H1 (cell line): Measurements from ENCODE around the gene CWF19L1. TPM values are rescaled to one million over a fixed set of nuclear protein-coding genes. Genes with fewer than 3 reads are reported as not detected.
A peak's percentile ranks its signal among the peaks of the same experiment; 100 is the strongest.

Source experiments
- CTCF ChIA-PET: fragments of 300-600 bp; sonication (Branson Sonifier 250); formaldehyde crosslinking; loops from one replicate; lab custom pipeline; 2021; ENCODE audit not compliant: partially characterized antibody; lab: Charles Lee
- POLR2A ChIA-PET: fragments of 300-600 bp; sonication (Branson Sonifier 250); formaldehyde crosslinking; loops from one replicate; lab custom pipeline; 2021; ENCODE audit warnings: inconsistent platforms; ENCODE audit not compliant: partially characterized antibody; lab: Charles Lee
- DNase-seq, 2 experiments: peaks; one replicate each; pipeline versions ENCODE4 v3.0.0 to v3.0.0-alpha.2; 2010 to 2022; ENCODE audit warnings: low spot score in 2 of 2, low read depth in 1 of 2, mixed read lengths in 1 of 2
- FAIRE-seq: peaks from 2 replicates; lab custom pipeline; 2011; peaks lifted over from hg19 to GRCh38; lab: Jason Lieb, UNC
- H2AFZ ChIP-seq: 2 replicates; pipeline ENCODE4 v1.8.1; 2012; ENCODE audit warnings: low read length, inconsistent platforms
- H2AK5ac ChIP-seq: 2 replicates; pipeline ENCODE4 v1.6.1; 2013; ENCODE audit warnings: low read depth, low read length
- H2BK120ac ChIP-seq: replicated peaks from 2 replicates; pipeline ENCODE3; 2013; ENCODE audit warnings: low read depth, low read length, inconsistent platforms
- H2BK12ac ChIP-seq: 2 replicates; pipeline ENCODE4 v1.6.1; 2013; ENCODE audit warnings: low read depth, low read length
- H2BK15ac ChIP-seq: 2 replicates; pipeline ENCODE4 v1.6.1; 2013; ENCODE audit warnings: low read length
- H2BK20ac ChIP-seq: 2 replicates; pipeline ENCODE4 v1.6.1; 2013; ENCODE audit warnings: low read length
- H2BK5ac ChIP-seq: 2 replicates; pipeline ENCODE4 v1.6.1; 2013; ENCODE audit warnings: low read depth, low read length
- H3K14ac ChIP-seq: 2 replicates; pipeline ENCODE4 v1.6.1; 2013; ENCODE audit warnings: inconsistent platforms; ENCODE audit not compliant: insufficient read length
- H3K18ac ChIP-seq: 2 replicates; pipeline ENCODE4 v1.6.1; 2013; ENCODE audit warnings: low read length; ENCODE audit errors: extremely low read depth
- H3K23ac ChIP-seq: 2 replicates; pipeline ENCODE4 v1.6.1; 2013; ENCODE audit warnings: inconsistent platforms; ENCODE audit not compliant: insufficient read length
- H3K23me2 ChIP-seq: 2 replicates; pipeline ENCODE4 v1.6.1; 2013; ENCODE audit warnings: low read depth, low read length
- H3K27ac ChIP-seq: 2 replicates; pipeline ENCODE4 v1.6.1; 2011; ENCODE audit warnings: low read depth, low read length, inconsistent platforms
- H3K27me3 ChIP-seq, 4 experiments: replicated peaks in 1 of 4; 1 replicate in 1 of 4; 2 replicates in 3 of 4; pipeline versions ENCODE4 v1.6.1 to v1.8.1; 2011 to 2013; ENCODE audit warnings: low read length in 3 of 4, mild to moderate bottlenecking in 3 of 4, inconsistent platforms in 2 of 4, mixed read lengths in 2 of 4, moderate library complexity in 1 of 4; ENCODE audit not compliant: control insufficient read depth in 3 of 4, insufficient read depth in 3 of 4; ENCODE audit errors: extremely low read depth in 1 of 4
- H3K36me3 ChIP-seq, 4 experiments: 2 replicates each; pipeline versions ENCODE4 v1.6.1 to v1.8.1; 2011 to 2013; ENCODE audit warnings: mild to moderate bottlenecking in 4 of 4, low read length in 3 of 4, moderate library complexity in 2 of 4, control low read depth in 1 of 4, inconsistent platforms in 1 of 4; ENCODE audit not compliant: insufficient read depth in 4 of 4, control insufficient read depth in 2 of 4
- H3K4ac ChIP-seq: replicated peaks from 2 replicates; pipeline ENCODE3; 2013; ENCODE audit warnings: low read length, low read depth, mixed read lengths, inconsistent platforms; ENCODE audit not compliant: insufficient read length
- H3K4me1 ChIP-seq, 4 experiments: replicated peaks in 1 of 4; 1 replicate in 1 of 4; 2 replicates in 3 of 4; pipeline versions ENCODE4 v1.6.1 to v1.8.1; 2011 to 2013; ENCODE audit warnings: low read length in 3 of 4, inconsistent platforms in 2 of 4, mixed read lengths in 1 of 4; ENCODE audit not compliant: insufficient read depth in 4 of 4, control insufficient read depth in 3 of 4
- H3K4me2 ChIP-seq, 2 experiments: 2 replicates each; pipeline versions ENCODE4 v1.6.1 to v1.8.1; 2011 to 2013; ENCODE audit warnings: low read depth in 2 of 2, low read length in 2 of 2, control low read depth in 1 of 2, inconsistent platforms in 1 of 2, mild to moderate bottlenecking in 1 of 2; ENCODE audit not compliant: insufficient read depth in 1 of 2
- H3K4me3 ChIP-seq, 4 experiments: fragments of 200-600, 300-600 bp in 1 of 4; sonication (generic), shearing (Covaris generic), sonication (Bioruptor Twin) in 1 of 4; 2 replicates each; pipeline versions ENCODE4 v1.5.1 to v1.8.1; 2011 to 2016; ENCODE audit warnings: low read length in 4 of 4, low read depth in 3 of 4, control low read depth in 2 of 4, inconsistent platforms in 2 of 4, mild to moderate bottlenecking in 2 of 4, mixed read lengths in 1 of 4, moderate library complexity in 1 of 4; ENCODE audit not compliant: insufficient read depth in 2 of 4; ENCODE audit errors: extremely low read depth in 1 of 4
- H3K56ac ChIP-seq: replicated peaks from 2 replicates; pipeline ENCODE3; 2013; ENCODE audit warnings: low read depth, mild to moderate bottlenecking, mixed read lengths, low read length, inconsistent platforms; ENCODE audit not compliant: insufficient read length
- H3K79me1 ChIP-seq: 2 replicates; pipeline ENCODE4 v1.6.1; 2013; ENCODE audit warnings: low read depth, low read length, control low read depth
- H3K79me2 ChIP-seq, 2 experiments: 2 replicates each; pipeline versions ENCODE4 v1.6.1 to v1.8.1; 2012 to 2013; ENCODE audit warnings: low read length in 2 of 2, mild to moderate bottlenecking in 2 of 2, inconsistent platforms in 1 of 2; ENCODE audit not compliant: insufficient read depth in 2 of 2, control insufficient read depth in 1 of 2
- H3K9ac ChIP-seq, 4 experiments: replicated peaks in 1 of 4; 1 replicate in 1 of 4; 2 replicates in 3 of 4; pipeline versions ENCODE4 v1.6.1 to v1.8.1; 2011 to 2013; ENCODE audit warnings: low read depth in 3 of 4, low read length in 3 of 4, control low read depth in 2 of 4, mild to moderate bottlenecking in 2 of 4, moderate library complexity in 2 of 4, inconsistent platforms in 1 of 4; ENCODE audit errors: extremely low read depth in 1 of 4
- H3K9me3 ChIP-seq, 2 experiments: 2 replicates each; pipeline versions ENCODE4 v1.6.1 to v1.8.1; 2012 to 2013; ENCODE audit warnings: mild to moderate bottlenecking in 2 of 2, moderate library complexity in 2 of 2, control low read depth in 1 of 2, inconsistent platforms in 1 of 2, low read depth in 1 of 2, low read length in 1 of 2, mixed read lengths in 1 of 2; ENCODE audit not compliant: insufficient read depth in 2 of 2
- H4K20me1 ChIP-seq, 2 experiments: replicated peaks in 1 of 2; 2 replicates each; pipeline versions ENCODE3 to v1.8.1; 2011 to 2013; ENCODE audit warnings: inconsistent platforms in 2 of 2, low read length in 2 of 2, mild to moderate bottlenecking in 1 of 2; ENCODE audit not compliant: insufficient read depth in 2 of 2, control insufficient read depth in 1 of 2
- H4K5ac ChIP-seq: 2 replicates; pipeline ENCODE4 v1.6.1; 2013; ENCODE audit warnings: low read length, low read depth, mixed read lengths, inconsistent platforms; ENCODE audit not compliant: insufficient read length
- H4K8ac ChIP-seq: 2 replicates; pipeline ENCODE4 v1.8.0; 2013; ENCODE audit warnings: mild to moderate bottlenecking, moderate library complexity, low read length, inconsistent platforms; ENCODE audit not compliant: insufficient read depth; ENCODE audit errors: extremely low read depth
- H4K91ac ChIP-seq: replicated peaks from 2 replicates; pipeline ENCODE3; 2013; ENCODE audit warnings: low read length, mixed read lengths, inconsistent platforms; ENCODE audit not compliant: insufficient read length
- ASH2L ChIP-seq: fragments of 200-600, 300-600 bp; sonication (generic); IDR thresholded peaks from one replicate; pipeline ENCODE4 v1.7.1; 2017; ENCODE audit warnings: low read length
- BCL11A ChIP-seq, 2 experiments: IDR thresholded peaks; one replicate each; pipeline ENCODE4 v1.6.1; 2011; ENCODE audit warnings: low read depth in 2 of 2, low read length in 2 of 2, mild to moderate bottlenecking in 2 of 2
- BRCA1 ChIP-seq: IDR thresholded peaks from 2 replicates; pipeline ENCODE4 v1.6.1; 2012; ENCODE audit warnings: low read depth, low read length, improper control_type of control experiment
- CHD1 ChIP-seq: IDR thresholded peaks from 2 replicates; pipeline ENCODE4 v1.6.1; 2012; ENCODE audit warnings: low read depth, low read length, improper control_type of control experiment
- CTCF ChIP-seq, 3 experiments: IDR thresholded peaks; 1 replicate in 2 of 3; 2 replicates in 1 of 3; pipeline versions ENCODE4 v1.5.1 to v1.6.1; 2011; ENCODE audit warnings: low read length in 3 of 3, mild to moderate bottlenecking in 3 of 3, inconsistent platforms in 2 of 3, low read depth in 1 of 3, moderate library complexity in 1 of 3; ENCODE audit not compliant: insufficient read depth in 1 of 3; ENCODE audit errors: control extremely low read depth in 1 of 3
- MAX ChIP-seq: IDR thresholded peaks from 2 replicates; pipeline ENCODE4 v1.6.1; 2012; ENCODE audit warnings: inconsistent platforms
- NRF1 ChIP-seq: IDR thresholded peaks from 2 replicates; pipeline ENCODE4 v1.6.1; 2011; ENCODE audit warnings: mild to moderate bottlenecking, low read depth, low read length, improper control_type of control experiment
- RXRA ChIP-seq: IDR thresholded peaks from 2 replicates; pipeline ENCODE4 v1.6.1; 2011; ENCODE audit warnings: low read depth, mild to moderate bottlenecking, low read length, moderate library complexity; ENCODE audit not compliant: insufficient read depth
- TAF7 ChIP-seq: optimal IDR thresholded peaks from 2 replicates; pipeline ENCODE3; 2011; ENCODE audit warnings: low read depth, mild to moderate bottlenecking, inconsistent platforms, low read length, moderate library complexity, borderline replicate concordance
- WGBS, 2 experiments: shearing (Covaris generic) in 1 of 2; methylation state at CpG; one replicate each; pipeline versions ENCODE4 v1.1.6 to v1.1.7; 2013 to 2015; ENCODE audit warnings: low lambda C conversion rate in 2 of 2, mixed read lengths in 2 of 2, inconsistent platforms in 1 of 2, low coverage in 1 of 2, missing lambda C conversion rate in 1 of 2; ENCODE audit not compliant: insufficient replicate concordance in 2 of 2, insufficient coverage in 1 of 2, insufficient read length in 1 of 2; ENCODE audit errors: extremely low coverage in 1 of 2, missing lambda C conversion rate in 1 of 2; 5-methylcytosine and 5-hydroxymethylcytosine counted together
- polyA plus RNA-seq, 7 experiments: library from polyadenylated mRNA; depleted of rRNA in 3 of 7; stranded (reverse) in 5 of 7; unstranded in 2 of 7; fragments of >200 nt in 5 of 7; fragments of 200-250 nt in 2 of 7; gene quantifications; 1 replicate in 5 of 7; 2 replicates in 1 of 7; 4 replicates in 1 of 7; pipeline versions ENCODE4 v1.2.1 to v1.2.3, GENCODE V29; 2011 to 2013; ENCODE audit warnings: missing spikeins in 2 of 7, mixed read lengths in 2 of 7
- total RNA-seq: library from RNA; stranded (reverse); fragmentation: NEBNext Ultra II Directional; extraction: Animal tissue kit (Norgen Biotek cat#: 25700); gene quantifications from 2 replicates; pipeline ENCODE4 v1.2.1, GENCODE V29; 2021
- TF ChIP-seq, protein P1 (sequence below): IDR thresholded peaks from 2 replicates; pipeline ENCODE4 v1.6.1; 2012; ENCODE audit warnings: inconsistent platforms

Gene CWF19L1
- total and polyA plus RNA-seq, 2 of the 8 experiments (the other 6 are each of a cell fraction or from before 2014, with no cell fraction given): 11.1 to 29.9 TPM

DNA sequence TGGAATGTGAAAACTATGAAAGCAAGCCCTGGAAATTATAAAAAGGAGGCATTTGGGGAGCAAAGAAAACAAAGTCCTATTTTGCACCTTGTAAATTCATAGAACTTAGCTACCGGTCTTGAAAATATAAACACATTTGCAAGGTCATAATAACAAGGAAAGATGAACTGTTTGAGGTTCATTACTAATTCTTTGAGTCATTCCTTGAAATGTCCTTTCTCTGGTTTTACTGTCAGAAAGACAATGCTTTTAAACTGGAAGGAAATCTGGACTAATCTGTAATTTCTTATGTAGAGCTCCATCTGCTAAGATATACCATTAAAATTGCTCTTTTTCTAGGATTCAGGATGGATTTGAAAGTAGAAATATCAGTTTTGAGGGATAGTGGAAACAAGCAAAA lies 83.0 kb downstream of the CWF19L1 start:
- Histone ChIP-seq H3K4me2 (peak overlapping the region; percentile 86 to 90), H4K8ac (no peak overlapping the region), H3K14ac (no peak overlapping the region), H2BK5ac (no peak overlapping the region), H2BK20ac (no peak overlapping the region), H2AFZ (no peak overlapping the region), H4K5ac (no peak overlapping the region), H4K91ac (no peak overlapping the region), H3K27ac (no peak overlapping the region), H3K23me2 (peaks cover 12% of the 10 kb centered on the region), H3K4ac (no peak overlapping the region), H3K56ac (no peak overlapping the region), H3K36me3 (peaks cover 2 to 14% (median 5%) of the 10 kb centered on the region in 4 experiments; a peak in 5 of 8 replicates), H2BK15ac (no peak overlapping the region), H3K4me1 (peaks cover 0 to 4% (median 0%) of the 10 kb centered on the region in 4 experiments; a peak in 2 of 7 replicates), H3K23ac (no peak overlapping the region), H3K79me1 (no peaks in the 10 kb centered on the region), H3K18ac (no peak overlapping the region), H2BK12ac (no peak overlapping the region), H3K27me3 (no peaks in the 10 kb centered on the region), H3K9me3 (no peaks in the 10 kb centered on the region), H2BK120ac (no peak overlapping the region), H2AK5ac (no peak overlapping the region), H3K4me3 (peak overlapping the region in 2 of 4 experiments; percentile 76 to 86; a peak in 5 of 8 replicates), H3K79me2 (peaks cover 0 to 26% of the 10 kb centered on the region in 2 experiments; a peak in 2 of 4 replicates), H3K9ac (peak overlapping the region in 1 of 4 experiments; percentile 73; a peak in 1 of 7 replicates), H4K20me1 (no peaks in the 10 kb centered on the region)
- FAIRE-seq (no peak), DNase-seq (no peak)
- ChIA-PET POLR2A (interaction anchor here (1.5 kb wide), 2 partner anchors 9 to 10 kb away, joined by 3 to 5 read pairs; no protein-coding TSS in a partner anchor), CTCF (interaction anchor here (0.6 to 1.4 kb wide), 2 partner anchors 337 to 411 kb away, joined by 3 read pairs; no protein-coding TSS in a partner anchor)
- 85% methylated on average over 1 of the region's 1 CpG; no CpG with 5 or more reads in 1 of the 2 experiments for WGBS, 2 experiments
- no peak for TF ChIP-seq TAF7
- no peak for TF ChIP-seq MAX
- no peak for TF ChIP-seq CHD1
- TF ChIP-seq, protein P1, sequence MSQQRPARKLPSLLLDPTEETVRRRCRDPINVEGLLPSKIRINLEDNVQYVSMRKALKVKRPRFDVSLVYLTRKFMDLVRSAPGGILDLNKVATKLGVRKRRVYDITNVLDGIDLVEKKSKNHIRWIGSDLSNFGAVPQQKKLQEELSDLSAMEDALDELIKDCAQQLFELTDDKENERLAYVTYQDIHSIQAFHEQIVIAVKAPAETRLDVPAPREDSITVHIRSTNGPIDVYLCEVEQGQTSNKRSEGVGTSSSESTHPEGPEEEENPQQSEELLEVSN: no peak
- no peak for TF ChIP-seq BRCA1
- TF ChIP-seq CTCF (IDR thresholded peaks at IDR 0.05; ENCODE audit: control extremely low read depth in 1 of 3, insufficient read depth in 1 of 3, low read depth in 1 of 3, low read length in 3 of 3): no peak
- no peak for TF ChIP-seq RXRA
- TF ChIP-seq BCL11A (IDR thresholded peaks at IDR 0.05; ENCODE audit: low read depth in 2 of 2, low read length in 2 of 2): no peak
- no peak for TF ChIP-seq ASH2L
- TF ChIP-seq NRF1: no peak
